ENCODE measurements around the gene TANGO6. TPM values are rescaled to one million over a fixed set of nuclear protein-coding genes. Genes with fewer than 3 reads are reported as not detected.
A peak's percentile ranks its signal among the peaks of the same experiment; 100 is the strongest.

The TANGO6 gene
- total and polyA plus RNA-seq, 5 experiments from 2014 or later, result 12.7 to 34.8 (median 16.1) TPM

DNA sequence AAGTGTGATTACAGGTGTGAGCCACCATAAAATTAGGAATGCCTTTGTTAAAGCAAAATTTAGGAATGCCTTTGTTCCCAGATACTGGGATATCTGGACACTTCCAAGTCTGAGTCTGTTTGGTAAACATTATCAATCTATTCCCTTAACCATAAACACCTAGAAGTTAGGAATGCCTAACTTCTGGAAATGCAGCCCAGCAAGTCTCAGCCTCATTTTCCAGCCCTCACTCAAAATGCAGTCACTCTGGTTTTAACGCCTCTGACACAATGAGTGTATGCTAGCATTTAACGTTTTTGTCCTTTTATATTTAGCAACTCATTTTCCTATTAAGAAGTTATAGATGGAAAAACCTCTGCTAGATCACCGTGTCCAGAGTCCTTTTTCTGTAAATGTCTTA is 227.7 kb downstream of the TANGO6 start:
- ATAC-seq, result no peak
- Mint-ChIP-seq H3K4me3 (no peak overlapping the region), H3K36me3 (peaks cover 0 to 16% (median 3%) of the 10 kb centered on the region in 3 donors), H3K27me3 (no peaks in the 10 kb centered on the region), H3K4me1 (peaks cover 0 to 2% (median 0%) of the 10 kb centered on the region in 4 donors), H3K9me3 (no peaks in the 10 kb centered on the region), H3K27ac (no peak overlapping the region)
- no peak for DNase-seq
- POLR2A ChIA-PET, result no interaction called here

DNA sequence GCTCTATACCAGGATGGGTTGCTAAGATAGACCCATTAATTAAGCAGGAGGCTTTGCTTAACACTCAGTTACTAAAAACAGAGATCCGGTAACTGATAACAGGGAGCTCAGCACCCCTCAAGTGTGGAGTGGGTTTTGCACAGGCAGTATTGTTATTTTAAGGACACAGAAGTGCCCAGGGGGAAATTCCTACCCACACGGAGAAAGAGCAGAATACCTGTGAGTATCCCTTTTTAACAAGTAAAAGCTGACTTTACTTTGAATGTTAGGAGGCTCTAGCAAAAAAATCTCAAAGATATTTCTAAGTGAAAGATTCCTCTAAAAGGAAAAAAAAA is 229.3 kb downstream of the TANGO6 start:
- POLR2A ChIA-PET, result interaction anchor here (0.5 to 0.7 kb wide), 2 partner anchors 52 to 667 kb away, joined by 3 to 7 read pairs; no protein-coding TSS in a partner anchor
- H3K4me1 Mint-ChIP-seq, result peaks cover 0 to 2% (median 0%) of the 10 kb centered on the region in 4 donors
- no peak for DNase-seq
- no peaks in the 10 kb centered on the region for H3K27me3 Mint-ChIP-seq
- no peak overlapping the region for H3K4me3 Mint-ChIP-seq
- peak overlapping the region in 5 of 10 donors; percentile 31 to 74 (median 58) for H3K27ac Mint-ChIP-seq
- peaks cover 0 to 11% (median 3%) of the 10 kb centered on the region in 3 donors for H3K36me3 Mint-ChIP-seq
- no peak for ATAC-seq
- no peaks in the 10 kb centered on the region for H3K9me3 Mint-ChIP-seq

DNA sequence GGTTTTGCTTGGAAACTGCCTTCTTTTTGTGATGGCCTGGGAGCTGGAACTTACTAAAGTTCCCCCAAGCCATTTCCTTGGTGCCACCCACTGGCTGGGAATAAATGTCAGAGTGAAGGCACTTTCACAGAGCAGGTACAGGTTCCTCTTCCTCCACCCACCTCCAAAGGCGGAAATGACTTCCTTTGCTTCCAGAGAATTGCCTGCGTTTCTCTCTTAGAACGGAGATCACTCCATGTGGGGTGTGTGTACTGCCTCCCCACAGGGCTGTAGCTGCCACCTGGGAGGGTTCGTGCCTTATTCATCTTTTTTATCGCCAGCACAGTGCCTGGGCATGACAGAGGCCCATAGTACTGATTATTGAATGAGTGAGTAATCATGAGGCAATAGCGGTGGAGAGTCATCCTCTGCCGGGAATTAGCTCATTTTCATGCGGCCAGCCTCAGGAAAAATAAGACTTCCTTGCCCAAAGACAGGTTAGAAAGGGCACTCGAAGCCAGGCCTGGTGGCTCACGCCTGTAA is 229.9 kb downstream of the TANGO6 start:
- Mint-ChIP-seq H3K36me3 (peaks cover 0 to 11% (median 1%) of the 10 kb centered on the region in 3 donors), H3K9me3 (no peaks in the 10 kb centered on the region), H3K4me3 (no peak overlapping the region), H3K27me3 (no peaks in the 10 kb centered on the region), H3K4me1 (peaks cover 0 to 2% (median under 1%) of the 10 kb centered on the region in 4 donors), H3K27ac (peak overlapping the region in 2 of 10 donors; percentile 29 to 43)
- POLR2A ChIA-PET, result interaction anchor here (0.5 kb wide), 1 partner anchor 668 kb away, joined by 7 read pairs; no protein-coding TSS in a partner anchor
- ATAC-seq (no peak), DNase-seq (no peak)

DNA sequence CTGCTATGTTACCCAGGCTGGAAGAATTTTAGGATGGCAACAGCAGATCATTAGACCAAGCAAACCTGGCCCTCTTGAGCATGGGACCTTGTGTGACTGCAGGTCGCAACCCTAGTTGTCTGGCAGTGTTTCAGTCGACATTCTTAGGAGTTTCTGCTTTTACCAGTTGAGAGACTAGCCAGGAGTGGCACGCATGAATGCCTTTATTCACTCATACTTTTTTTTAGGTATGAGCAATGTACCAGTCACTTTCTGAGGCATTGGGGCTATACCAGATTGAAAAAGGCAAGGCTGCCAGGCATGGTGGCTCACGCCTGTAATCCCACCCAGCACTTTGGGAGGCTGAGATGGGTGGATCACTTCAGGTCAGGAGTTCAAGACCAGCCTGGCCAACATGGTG is 233.9 kb downstream of the TANGO6 start:
- H3K27ac Mint-ChIP-seq, result no peak overlapping the region
- POLR2A ChIA-PET, result no interaction called here
- H3K36me3 Mint-ChIP-seq, result no peaks in the 10 kb centered on the region
- no peak overlapping the region for H3K4me3 Mint-ChIP-seq
- no peaks in the 10 kb centered on the region for H3K9me3 Mint-ChIP-seq
- DNase-seq (no peak), ATAC-seq (no peak)
- no peaks in the 10 kb centered on the region for H3K27me3 Mint-ChIP-seq
- H3K4me1 Mint-ChIP-seq, result peaks cover 0 to 2% (median 0%) of the 10 kb centered on the region in 4 donors

DNA sequence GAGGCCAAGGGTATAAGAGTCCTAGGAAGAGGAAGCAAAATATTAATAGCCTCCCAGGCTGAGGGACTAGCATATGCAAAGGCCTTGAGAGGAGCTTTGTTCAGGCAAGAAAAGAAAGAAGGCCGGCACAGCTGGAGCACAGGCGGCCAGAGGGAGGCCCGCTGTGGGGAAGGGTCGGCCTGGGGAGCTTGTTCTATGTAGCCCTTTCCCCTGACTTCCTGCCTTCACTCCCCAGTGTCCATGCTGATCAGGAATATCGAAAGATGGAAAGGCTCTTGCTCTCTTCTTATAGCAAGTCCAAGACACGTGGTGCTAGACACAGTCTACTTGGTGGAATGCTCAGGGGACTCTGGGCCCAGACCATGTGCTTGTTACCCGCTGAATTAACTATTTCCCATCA is 234.7 kb downstream of the TANGO6 start:
- POLR2A ChIA-PET, result no interaction called here
- no peaks in the 10 kb centered on the region for H3K27me3 Mint-ChIP-seq
- no peak for ATAC-seq
- H3K9me3 Mint-ChIP-seq, result no peaks in the 10 kb centered on the region
- no peak overlapping the region for H3K4me3 Mint-ChIP-seq
- peaks cover 0 to 2% (median 0%) of the 10 kb centered on the region in 3 donors for H3K36me3 Mint-ChIP-seq
- DNase-seq, result no peak
- peak overlapping the region in 1 of 10 donors; percentile 25 for H3K27ac Mint-ChIP-seq
- peaks cover 0 to 2% (median 0%) of the 10 kb centered on the region in 4 donors for H3K4me1 Mint-ChIP-seq

DNA sequence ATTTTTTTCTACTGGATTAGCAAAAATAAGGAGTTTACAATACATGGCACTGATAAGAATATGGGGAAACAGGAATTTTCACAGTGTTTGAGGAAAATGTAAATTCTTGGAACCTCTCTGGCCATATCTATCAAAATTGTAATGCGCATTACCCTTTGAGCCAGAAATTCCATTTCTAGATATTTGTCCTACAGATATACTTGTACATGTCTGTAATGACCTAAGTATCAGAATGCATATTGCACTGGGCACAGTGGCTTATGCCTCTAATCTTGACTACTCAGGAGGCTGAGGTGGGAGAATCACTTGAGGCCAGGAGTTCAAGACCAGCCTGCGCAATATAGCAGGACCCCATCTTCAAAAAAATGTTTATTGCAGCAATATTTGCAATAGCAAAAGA is 236.4 kb downstream of the TANGO6 start:
- H3K27me3 Mint-ChIP-seq, result no peaks in the 10 kb centered on the region
- peaks cover 0 to 13% (median 3%) of the 10 kb centered on the region in 3 donors for H3K36me3 Mint-ChIP-seq
- POLR2A ChIA-PET, result no interaction called here
- DNase-seq (no peak), ATAC-seq (no peak)
- H3K27ac Mint-ChIP-seq, result peak overlapping the region in 1 of 10 donors; percentile 17
- no peak overlapping the region for H3K4me3 Mint-ChIP-seq
- no peaks in the 10 kb centered on the region for H3K9me3 Mint-ChIP-seq
- peaks cover 0 to 2% (median 0%) of the 10 kb centered on the region in 4 donors for H3K4me1 Mint-ChIP-seq

DNA sequence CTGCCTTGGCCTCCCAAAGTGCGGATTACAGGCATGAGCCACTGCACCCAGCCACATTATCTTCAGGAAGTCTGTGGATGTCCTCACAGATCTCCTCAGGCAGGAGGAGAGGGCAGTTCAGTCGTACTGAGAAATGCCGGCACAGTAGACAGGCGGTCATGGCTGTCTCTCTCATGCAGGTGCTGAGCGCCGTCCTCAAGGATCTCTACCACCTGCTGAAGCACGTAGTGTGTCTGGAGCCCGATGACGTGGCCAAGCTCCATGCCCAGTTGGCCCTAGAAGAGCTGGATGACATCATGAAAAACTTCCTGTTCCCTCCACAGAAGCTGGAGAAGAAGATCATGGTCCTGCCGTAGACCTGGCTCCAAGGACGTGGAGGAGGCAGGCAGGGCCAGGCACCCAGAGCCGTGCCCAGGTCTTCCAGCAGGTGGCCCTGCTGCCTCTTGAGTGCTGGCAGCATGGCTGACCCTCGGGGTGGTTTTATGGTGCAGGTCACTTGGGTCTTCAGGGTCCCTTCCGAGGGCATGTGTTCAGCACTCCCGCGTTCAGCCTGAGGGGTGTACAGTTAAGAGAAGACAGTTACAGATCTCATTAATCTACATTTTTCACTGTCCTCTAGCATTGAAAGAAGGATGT is 240.1 kb downstream of the TANGO6 start:
- H3K9me3 Mint-ChIP-seq, result no peaks in the 10 kb centered on the region

DNA sequence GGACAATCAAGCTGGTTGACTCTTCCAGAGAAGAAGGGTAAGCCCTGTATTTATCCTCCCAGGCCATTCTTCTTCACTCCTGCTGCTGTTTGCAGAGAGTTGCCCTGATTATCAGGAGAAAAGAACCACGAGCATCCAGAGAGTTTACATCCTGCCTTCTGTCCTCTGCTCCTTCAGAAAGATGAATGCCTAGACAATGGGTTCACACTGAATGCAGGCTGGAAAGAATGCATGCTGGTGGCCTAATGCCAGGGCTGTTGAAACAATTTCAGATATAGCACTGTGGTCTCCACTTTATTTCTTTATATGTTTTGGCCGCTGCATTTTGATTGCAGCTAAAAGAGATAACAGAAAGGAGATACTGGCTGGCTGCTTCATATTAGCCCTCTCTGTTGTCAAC is 241.0 kb downstream of the TANGO6 start:
- POLR2A ChIA-PET, result no interaction called here
- H3K27ac Mint-ChIP-seq, result no peak overlapping the region
- no peak overlapping the region for H3K4me3 Mint-ChIP-seq
- H3K36me3 Mint-ChIP-seq, result peaks cover 0 to 24% (median 8%) of the 10 kb centered on the region in 3 donors
- H3K9me3 Mint-ChIP-seq, result no peaks in the 10 kb centered on the region
- H3K4me1 Mint-ChIP-seq, result peaks cover 0 to 6% (median 2%) of the 10 kb centered on the region in 4 donors
- DNase-seq (no peak), ATAC-seq (no peak)
- H3K27me3 Mint-ChIP-seq, result no peaks in the 10 kb centered on the region

More for the DNA sequence above, 240.1 kb downstream of the TANGO6 start:
- Mint-ChIP-seq H3K4me3 (no peak overlapping the region), H3K4me1 (peaks cover 0 to 4% (median 0%) of the 10 kb centered on the region in 4 donors), H3K27me3 (no peaks in the 10 kb centered on the region), H3K27ac (peak overlapping the region in 2 of 10 donors; percentile 10 to 67), H3K36me3 (peaks cover 0 to 24% (median 8%) of the 10 kb centered on the region in 3 donors)
- ATAC-seq, result no peak
- POLR2A ChIA-PET, result no interaction called here
- DNase-seq, result no peak

DNA sequence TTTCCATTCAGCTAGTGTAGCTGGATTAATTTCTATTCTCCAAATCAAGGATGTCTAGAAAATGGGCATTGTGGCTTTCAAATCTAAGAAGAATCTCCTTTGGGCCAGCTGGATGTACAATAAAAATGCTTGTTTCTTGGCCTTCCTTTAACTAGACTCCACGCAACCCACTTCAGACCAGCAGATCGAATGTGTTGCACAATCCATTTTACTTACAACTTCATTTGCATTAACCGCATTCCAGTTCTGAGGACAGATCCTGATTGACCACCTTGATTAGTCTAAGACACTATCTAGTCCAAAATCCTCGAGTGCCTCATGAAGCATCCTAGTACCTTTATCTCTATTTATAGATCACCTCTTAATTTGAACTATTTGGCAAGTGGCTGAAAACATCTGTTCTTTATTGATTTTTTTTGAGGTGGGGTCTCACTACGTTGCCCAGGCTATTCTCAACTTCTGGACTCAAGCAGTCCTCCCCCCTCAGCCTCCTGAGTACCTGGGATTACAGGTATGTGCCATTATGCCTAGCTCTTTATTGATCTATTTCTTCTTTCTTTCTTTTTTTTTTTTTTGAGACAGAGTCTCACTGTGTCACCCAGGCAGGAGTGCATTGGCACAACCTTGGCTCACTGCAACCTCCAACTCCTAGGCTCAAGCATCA is 241.8 kb downstream of the TANGO6 start:
- POLR2A ChIA-PET, result no interaction called here

DNA sequence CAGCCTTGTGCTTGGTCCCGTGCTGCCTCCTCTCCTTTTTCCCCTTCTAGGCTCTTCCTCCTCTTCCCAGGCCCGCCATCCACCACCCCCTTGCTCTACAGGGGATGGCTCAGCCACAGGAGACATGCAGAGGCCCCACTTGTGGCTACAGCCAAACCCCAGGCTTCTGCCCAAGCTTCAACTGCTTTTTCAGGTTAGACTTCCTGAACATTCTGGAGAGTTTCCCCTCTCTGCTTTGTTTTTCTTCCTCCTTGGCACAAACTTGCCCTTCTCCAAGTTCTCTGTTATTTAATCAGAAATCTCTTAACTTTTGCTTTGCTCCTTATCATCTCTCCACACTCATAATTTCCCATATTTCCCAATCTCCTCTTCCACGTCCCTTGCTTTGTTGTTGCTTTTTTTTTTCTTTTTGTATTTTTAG is 243.8 kb downstream of the TANGO6 start:
- Mint-ChIP-seq H3K9me3 (no peaks in the 10 kb centered on the region), H3K27me3 (no peaks in the 10 kb centered on the region), H3K4me3 (no peak overlapping the region), H3K4me1 (peaks cover 0 to 8% (median 4%) of the 10 kb centered on the region in 4 donors), H3K36me3 (peaks cover 0 to 24% (median 8%) of the 10 kb centered on the region in 3 donors), H3K27ac (peak overlapping the region in 5 of 10 donors; percentile 32 to 81 (median 74))
- POLR2A ChIA-PET, result no interaction called here
- DNase-seq (no peak), ATAC-seq (no peak)

More for the DNA sequence above, 241.8 kb downstream of the TANGO6 start:
- H3K9me3 Mint-ChIP-seq, result no peaks in the 10 kb centered on the region
- no peak for DNase-seq
- peaks cover 0 to 24% (median 8%) of the 10 kb centered on the region in 3 donors for H3K36me3 Mint-ChIP-seq
- ATAC-seq, result no peak
- H3K27me3 Mint-ChIP-seq, result no peaks in the 10 kb centered on the region
- H3K4me1 Mint-ChIP-seq, result peaks cover 0 to 8% (median 3%) of the 10 kb centered on the region in 4 donors
- peak overlapping the region in 2 of 10 donors; percentile 24 to 38 for H3K27ac Mint-ChIP-seq
- no peak overlapping the region for H3K4me3 Mint-ChIP-seq

DNA sequence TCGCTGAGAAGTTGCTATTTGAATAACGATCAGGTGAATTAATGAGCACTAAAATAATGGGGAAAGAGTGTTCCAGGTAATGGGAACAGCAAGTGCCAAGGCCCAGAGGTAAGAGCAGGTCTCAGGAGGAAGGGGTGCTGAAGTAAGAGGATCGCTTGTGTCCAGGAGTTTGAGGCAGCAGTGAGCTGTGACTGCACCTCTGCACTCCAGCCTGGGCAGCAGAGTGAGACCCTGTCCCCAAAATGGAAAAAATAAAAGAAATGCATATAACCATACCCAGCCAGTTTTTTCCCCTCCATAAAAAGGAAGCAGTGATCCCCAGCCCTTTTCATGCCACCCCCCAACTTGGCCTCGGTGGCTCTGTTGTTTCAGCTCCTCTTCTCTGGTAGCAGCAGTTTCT is 245.4 kb downstream of the TANGO6 start:
- peak overlapping the region in 5 of 10 donors; percentile 2 to 71 (median 56) for H3K27ac Mint-ChIP-seq
- POLR2A ChIA-PET, result no interaction called here
- H3K4me3 Mint-ChIP-seq, result no peak overlapping the region
- H3K36me3 Mint-ChIP-seq, result peaks cover 0 to 17% (median 4%) of the 10 kb centered on the region in 3 donors
- no peaks in the 10 kb centered on the region for H3K27me3 Mint-ChIP-seq
- H3K9me3 Mint-ChIP-seq, result no peaks in the 10 kb centered on the region
- ATAC-seq (no peak), DNase-seq (no peak)
- peaks cover 0 to 8% (median 4%) of the 10 kb centered on the region in 4 donors for H3K4me1 Mint-ChIP-seq

DNA sequence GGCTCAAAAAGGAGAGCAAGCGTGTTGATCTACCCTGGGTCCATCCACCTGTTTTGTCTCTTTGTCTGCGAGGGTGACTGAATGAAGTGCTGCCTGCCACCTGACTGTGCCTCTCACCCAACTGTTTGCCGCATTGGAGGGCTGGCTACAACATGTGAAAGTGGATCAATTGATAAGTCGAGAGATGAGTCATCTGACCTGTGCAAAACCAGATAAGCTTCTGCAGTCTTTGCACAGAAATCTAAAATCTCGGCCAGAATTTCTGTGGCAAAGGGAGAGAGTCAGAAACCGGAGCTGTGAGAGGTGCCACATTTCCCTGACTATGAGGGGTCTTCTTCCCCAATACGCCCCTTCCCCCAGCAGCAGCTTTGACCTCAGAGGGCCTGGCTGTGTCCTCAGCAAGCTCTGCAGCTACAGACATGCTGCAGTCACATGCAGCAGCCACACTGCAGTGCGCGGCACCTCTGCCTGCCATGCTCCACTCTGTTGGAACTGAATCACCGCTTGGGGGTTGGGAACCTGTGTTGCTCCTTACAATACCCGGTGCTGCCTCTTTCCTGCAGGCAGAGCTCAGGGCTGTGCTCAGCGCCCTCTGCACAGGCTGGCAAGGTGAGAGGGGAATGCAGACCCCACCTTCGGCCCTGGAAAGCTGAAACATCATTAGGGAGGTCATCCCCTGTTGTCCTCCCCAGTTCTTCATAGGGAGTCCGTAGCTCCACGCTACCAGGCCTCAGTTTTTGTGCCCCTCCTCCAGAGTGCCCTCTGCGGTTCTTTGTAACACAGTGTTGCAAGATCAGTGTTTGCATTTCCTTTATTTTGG is 246.0 kb downstream of the TANGO6 start:
- H3K27ac Mint-ChIP-seq, result peak overlapping the region in 5 of 10 donors; percentile 19 to 74 (median 64)
- H3K4me1 Mint-ChIP-seq, result peaks cover 0 to 8% (median 4%) of the 10 kb centered on the region in 4 donors
- H3K9me3 Mint-ChIP-seq, result no peaks in the 10 kb centered on the region
- H3K36me3 Mint-ChIP-seq, result peaks cover 0 to 11% (median 4%) of the 10 kb centered on the region in 3 donors
- no peak overlapping the region for H3K4me3 Mint-ChIP-seq
- POLR2A ChIA-PET, result no interaction called here
- DNase-seq (no peak), ATAC-seq (no peak)
- no peaks in the 10 kb centered on the region for H3K27me3 Mint-ChIP-seq

All from naive thymus-derived CD8-positive, alpha-beta T cell (primary cell).